NCI-H2107 (cell line): ENCODE results near the gene ARMC10.
"Not testable (repeated sequence)": the region's sequence is repeated elsewhere in the genome, so short reads cannot be mapped to it uniquely, and the experiment has no call there.

Experiments
- DNase-seq: peaks from one replicate; lab custom pipeline; 2025; lab: John Stamatoyannopoulos, UW

Gene ARMC10

GRCh38 chr7:103074519-103075336 is at the start of gene ARMC10, which contains the start of gene FBXL13:
Gene ARMC10 (plus strand): TSS chr7:103075140. CDS start chr7:103075273, 133 bp downstream.
Gene FBXL13 (minus strand): TSS chr7:103074796.
- DNase-seq = peak; percentile 76

- DNase-seq = no peak
These were observed 49.6 kb upstream of the ARMC10 start for GRCh38 chr7:103025341-103025740.

- DNase-seq = no peak
These were observed 43.9 kb upstream of the ARMC10 start for GRCh38 chr7:103031024-103031423.

GRCh38 chr7:103031781-103032180 is 43.2 kb upstream of the ARMC10 start:
- DNase-seq = no peak

GRCh38 chr7:103034318-103034717 is 40.6 kb upstream of the ARMC10 start:
- DNase-seq = not testable (repeated sequence)

- no peak for DNase-seq
These were observed 37.5 kb upstream of the ARMC10 start for GRCh38 chr7:103037476-103037822.

GRCh38 chr7:103037823-103038739 is 36.9 kb upstream of the ARMC10 start:
- DNase-seq = not testable (repeated sequence)

GRCh38 chr7:103041815-103042214 is 33.1 kb upstream of the ARMC10 start:
- DNase-seq = not testable (repeated sequence)

- no peak for DNase-seq
These were observed 26.1 kb upstream of the ARMC10 start for GRCh38 chr7:103048833-103049232.

- DNase-seq = no peak
These were observed 23.4 kb upstream of the ARMC10 start for GRCh38 chr7:103051519-103051918.

- not testable (repeated sequence) for DNase-seq
These were observed 18.9 kb upstream of the ARMC10 start for GRCh38 chr7:103056006-103056405.

- no peak for DNase-seq
These were observed 16.8 kb upstream of the ARMC10 start for GRCh38 chr7:103058122-103058521.

GRCh38 chr7:103059471-103059870 is 15.5 kb upstream of the ARMC10 start:
- DNase-seq = no peak

GRCh38 chr7:103063895-103064294 is 11.0 kb upstream of the ARMC10 start:
- no peak for DNase-seq

- DNase-seq = no peak
These were observed 9.3 kb upstream of the ARMC10 start for GRCh38 chr7:103065667-103066066.

GRCh38 chr7:103068414-103069403 is 6.2 kb upstream of the ARMC10 start:
- DNase-seq = no peak

GRCh38 chr7:103071000-103071399 is 3.9 kb upstream of the ARMC10 start:
- DNase-seq = no peak

- no peak for DNase-seq
These were observed 886 bp upstream of the ARMC10 start for GRCh38 chr7:103073989-103074518.

GRCh38 chr7:103075337-103075918 is 488 bp downstream of the ARMC10 start:
- peak; percentile 38 for DNase-seq

GRCh38 chr7:103076764-103077163 is 1.8 kb downstream of the ARMC10 start:
- DNase-seq = no peak

GRCh38 chr7:103077318-103077717 is 2.4 kb downstream of the ARMC10 start:
- no peak for DNase-seq
